Measurements from ENCODE around the gene SRD5A1.
A peak's percentile ranks its signal among the peaks of the same experiment; 100 is the strongest.

SRD5A1 gene

GRCh38 chr5:6719417-6719816 is 86.2 kb downstream of the SRD5A1 start:
- no peak overlapping the region for H3K4me3 ChIP-seq
- peak in 1 of 2 donors; percentile 31 for DNase-seq
- H3K9me3 ChIP-seq = no peaks in the 10 kb centered on the region
- H3K36me3 ChIP-seq = no peaks in the 10 kb centered on the region
- intact Hi-C loops (cut with DNase I; ENCODE audit: low total_unique reads) = loop anchor here (10.0 kb wide), 1 partner anchor 275 kb away; the partner anchor contains the start of gene UBE2QL1
- H3K27ac ChIP-seq = no peak overlapping the region
- peaks cover 0 to 94% (median 77%) of the 10 kb centered on the region in 4 donors for H3K4me1 ChIP-seq
- no peaks in the 10 kb centered on the region for H3K27me3 ChIP-seq
- TF ChIP-seq CTCF (IDR thresholded peaks at IDR 0.05) = no peak

- peak in 1 of 2 donors; percentile 47 for DNase-seq
- no peak overlapping the region for H3K27ac ChIP-seq
- no peaks in the 10 kb centered on the region for H3K36me3 ChIP-seq
- peaks cover 0 to 95% (median 75%) of the 10 kb centered on the region in 4 donors for H3K4me1 ChIP-seq
- H3K27me3 ChIP-seq = no peaks in the 10 kb centered on the region
- intact Hi-C loops (cut with DNase I; ENCODE audit: low total_unique reads) = loop anchor here (10.0 kb wide), 1 partner anchor 275 kb away; the partner anchor contains the start of gene UBE2QL1
- H3K4me3 ChIP-seq = no peak overlapping the region
- H3K9me3 ChIP-seq = no peaks in the 10 kb centered on the region
- no peak for TF ChIP-seq CTCF (IDR thresholded peaks at IDR 0.05)
Observed at GRCh38 chr5:6719896-6720560, 86.8 kb downstream of the SRD5A1 start.

GRCh38 chr5:6720561-6720921 is 87.3 kb downstream of the SRD5A1 start:
- Histone ChIP-seq H3K36me3 (no peaks in the 10 kb centered on the region), H3K4me1 (peaks cover 0 to 95% (median 72%) of the 10 kb centered on the region in 4 donors), H3K27me3 (no peaks in the 10 kb centered on the region), H3K9me3 (no peaks in the 10 kb centered on the region), H3K27ac (no peak overlapping the region), H3K4me3 (no peak overlapping the region)
- no peak for TF ChIP-seq CTCF (IDR thresholded peaks at IDR 0.05)
- intact Hi-C loops (cut with DNase I; ENCODE audit: low total_unique reads) = no loop called here
- DNase-seq = no peak

- Histone ChIP-seq H3K27ac (peak overlapping the region; percentile 65 to 68), H3K4me3 (peak overlapping the region; percentile 28 to 41), H3K9me3 (no peaks in the 10 kb centered on the region), H3K36me3 (no peaks in the 10 kb centered on the region), H3K4me1 (peaks cover 0 to 95% (median 67%) of the 10 kb centered on the region in 4 donors), H3K27me3 (no peaks in the 10 kb centered on the region)
- intact Hi-C loops (cut with DNase I; ENCODE audit: low total_unique reads) = no loop called here
- no peak for TF ChIP-seq CTCF (IDR thresholded peaks at IDR 0.05)
- peak; percentile 17 to 61 for DNase-seq
Observed at GRCh38 chr5:6721442-6721841, 88.2 kb downstream of the SRD5A1 start.

GRCh38 chr5:6722015-6722414 is 88.8 kb downstream of the SRD5A1 start:
- H3K27ac ChIP-seq = peak overlapping the region; percentile 65 to 68

More at GRCh38 chr5:6722015-6722414, 88.8 kb downstream of the SRD5A1 start:
- H3K9me3 ChIP-seq = no peaks in the 10 kb centered on the region
- peaks cover 0 to 95% (median 64%) of the 10 kb centered on the region in 4 donors for H3K4me1 ChIP-seq
- peak overlapping the region; percentile 28 to 41 for H3K4me3 ChIP-seq
- TF ChIP-seq CTCF (IDR thresholded peaks at IDR 0.05) = no peak
- H3K36me3 ChIP-seq = no peaks in the 10 kb centered on the region
- H3K27me3 ChIP-seq = no peaks in the 10 kb centered on the region
- peak; percentile 21 to 64 for DNase-seq
- intact Hi-C loops (cut with DNase I; ENCODE audit: low total_unique reads) = no loop called here

Data from tibial artery (tissue), 4 donors.